SU-DHL-6 (cell line): ENCODE results near the gene C12orf60.

Experiments
- CTCF ChIP-seq: fragments of 200-600 bp; sonication (generic); IDR thresholded peaks from one replicate; pipeline ENCODE4 v1.5.1; 2017; ENCODE audit warnings: antibody characterized with exemption, mild to moderate bottlenecking, low read length, moderate library complexity; ENCODE audit not compliant: insufficient read depth, poor library complexity, severe bottlenecking
- EZH2phosphoT487 ChIP-seq: fragments of 200-600 bp; sonication (generic), shearing (Covaris generic); conservative IDR thresholded peaks from 2 replicates; pipeline ENCODE4 v1.6.1; 2018; ENCODE audit warnings: mild to moderate bottlenecking, antibody characterized with exemption, low read length, moderate library complexity, mixed read lengths

- TF ChIP-seq CTCF (no peak), EZH2phosphoT487 (no peak)
Measured at GRCh38 chr12:14768823-14769405, 34.6 kb upstream of the C12orf60 start.
